Panc1 (cell line): ENCODE results near the gene POLR2J2.
"Not testable (repeated sequence)": the region's sequence is repeated elsewhere in the genome, so short reads cannot be mapped to it uniquely, and the experiment has no call there.

ENCODE experiments used
- CTCF ChIP-seq: fragments of 450-650 bp; IDR thresholded peaks from 2 replicates; pipeline ENCODE4 v1.5.1; 2017; ENCODE audit warnings: mild to moderate bottlenecking
- REST ChIP-seq, 2 experiments: IDR thresholded peaks; 2 replicates each; pipeline ENCODE4 v1.6.1; 2011 to 2012; ENCODE audit warnings: low read depth in 2 of 2, control low read depth in 1 of 2, low read length in 1 of 2, mild to moderate bottlenecking in 1 of 2, moderate library complexity in 1 of 2; ENCODE audit not compliant: insufficient read depth in 1 of 2

- not testable (repeated sequence) for TF ChIP-seq CTCF; REST (IDR thresholded peaks at IDR 0.05; ENCODE audit: insufficient read depth in 1 of 2, low read depth in 2 of 2, low read length in 1 of 2)
Measured at GRCh38 chr7:102671956-102672307, 469 bp upstream of the POLR2J2 start.
